HG03025 (cell line): ENCODE results near the gene NOTCH4.
A peak's percentile ranks its signal among the peaks of the same experiment; 100 is the strongest.
"Not testable (repeated sequence)": the region's sequence is repeated elsewhere in the genome, so short reads cannot be mapped to it uniquely, and the experiment has no call there.

ENCODE experiments used
- ATAC-seq: cut with Tn5 transposase; IDR thresholded peaks from one replicate; pipeline ENCODE4 v1.9.1; 2021; ENCODE audit warnings: mild to moderate bottlenecking, moderate library complexity; ENCODE audit not compliant: unreplicated experiment, low FRiP score

NOTCH4 gene

GRCh38 chr6:32194825-32195651 is 28.8 kb downstream of the NOTCH4 start:
- no peak for ATAC-seq

GRCh38 chr6:32194388-32194787 is 29.5 kb downstream of the NOTCH4 start:
- no peak for ATAC-seq

- ATAC-seq: not testable (repeated sequence)
These were observed 30.8 kb downstream of the NOTCH4 start for GRCh38 chr6:32193096-32193495.

- ATAC-seq: no peak
These were observed 31.2 kb downstream of the NOTCH4 start, which contains the start of gene GPSM3 for GRCh38 chr6:32192608-32193039. Gene GPSM3, minus strand, starts transcription at chr6:32192643. Its CDS starts 130 bp downstream, at chr6:32192513.

GRCh38 chr6:32191696-32192607 is 31.9 kb downstream of the NOTCH4 start:
- no peak for ATAC-seq

GRCh38 chr6:32190911-32191677 is 32.8 kb downstream of the NOTCH4 start:
- no peak for ATAC-seq

GRCh38 chr6:32190054-32190851 is 33.6 kb downstream of the NOTCH4 start, which contains the start of gene PBX2:
Gene PBX2, minus strand, starts transcription at chr6:32190202. Its CDS starts 287 bp downstream, at chr6:32189915.
- ATAC-seq: peak; percentile 45

GRCh38 chr6:32189742-32190053 is 34.2 kb downstream of the NOTCH4 start:
- no peak for ATAC-seq

- no peak for ATAC-seq
These were observed 34.7 kb downstream of the NOTCH4 start for GRCh38 chr6:32189069-32189741.

- ATAC-seq: no peak
These were observed 35.3 kb downstream of the NOTCH4 start for GRCh38 chr6:32188381-32189068.

GRCh38 chr6:32187725-32188380 is 36.0 kb downstream of the NOTCH4 start:
- not testable (repeated sequence) for ATAC-seq

- no peak for ATAC-seq
These were observed 36.7 kb downstream of the NOTCH4 start for GRCh38 chr6:32187009-32187709.

- ATAC-seq: not testable (repeated sequence)
These were observed 37.6 kb downstream of the NOTCH4 start for GRCh38 chr6:32186151-32186840.

- not testable (repeated sequence) for ATAC-seq
These were observed 38.2 kb downstream of the NOTCH4 start for GRCh38 chr6:32185681-32186131.

- no peak for ATAC-seq
These were observed 39.7 kb downstream of the NOTCH4 start, which contains the start of gene AGER for GRCh38 chr6:32184084-32184640. Gene AGER, minus strand, starts transcription at chr6:32184253. Its CDS starts 31 bp downstream, at chr6:32184222.

- ATAC-seq: no peak
These were observed 40.3 kb downstream of the NOTCH4 start for GRCh38 chr6:32183483-32184083.
